ENCODE measurements around the gene ABAT.
A peak's percentile ranks its signal among the peaks of the same experiment; 100 is the strongest.
"Not testable (repeated sequence)": the region's sequence is repeated elsewhere in the genome, so short reads cannot be mapped to it uniquely, and the experiment has no call there.

ABAT gene

DNA sequence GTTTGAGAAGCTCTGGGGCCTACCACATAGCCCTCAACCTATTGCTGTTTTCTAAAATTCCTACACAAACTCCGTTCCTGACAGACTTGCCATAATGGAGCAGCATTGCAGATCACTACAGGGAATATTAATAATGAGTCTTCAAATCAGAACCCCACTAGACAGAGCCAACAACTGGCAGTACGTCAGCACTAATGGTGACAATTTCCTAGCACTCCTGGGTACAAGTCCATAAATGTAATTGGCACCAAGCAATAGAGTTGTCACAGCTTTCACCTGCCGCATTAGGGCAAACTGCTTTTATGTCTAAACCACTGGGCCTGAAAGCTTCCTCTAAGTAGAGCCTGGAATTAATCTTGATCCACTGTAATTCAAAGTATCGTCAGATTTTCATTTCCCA, 25.5 kb upstream of the ABAT start:
- in situ Hi-C loops (cut with MboI; ENCODE audit: low pct_unique_long_range_greater_than_20kb, low sequenced_read_pairs, unreplicated experiment): no loop called here

GRCh38 chr16:8649829-8650554, 24.4 kb upstream of the ABAT start:
- TF ChIP-seq, protein P1, sequence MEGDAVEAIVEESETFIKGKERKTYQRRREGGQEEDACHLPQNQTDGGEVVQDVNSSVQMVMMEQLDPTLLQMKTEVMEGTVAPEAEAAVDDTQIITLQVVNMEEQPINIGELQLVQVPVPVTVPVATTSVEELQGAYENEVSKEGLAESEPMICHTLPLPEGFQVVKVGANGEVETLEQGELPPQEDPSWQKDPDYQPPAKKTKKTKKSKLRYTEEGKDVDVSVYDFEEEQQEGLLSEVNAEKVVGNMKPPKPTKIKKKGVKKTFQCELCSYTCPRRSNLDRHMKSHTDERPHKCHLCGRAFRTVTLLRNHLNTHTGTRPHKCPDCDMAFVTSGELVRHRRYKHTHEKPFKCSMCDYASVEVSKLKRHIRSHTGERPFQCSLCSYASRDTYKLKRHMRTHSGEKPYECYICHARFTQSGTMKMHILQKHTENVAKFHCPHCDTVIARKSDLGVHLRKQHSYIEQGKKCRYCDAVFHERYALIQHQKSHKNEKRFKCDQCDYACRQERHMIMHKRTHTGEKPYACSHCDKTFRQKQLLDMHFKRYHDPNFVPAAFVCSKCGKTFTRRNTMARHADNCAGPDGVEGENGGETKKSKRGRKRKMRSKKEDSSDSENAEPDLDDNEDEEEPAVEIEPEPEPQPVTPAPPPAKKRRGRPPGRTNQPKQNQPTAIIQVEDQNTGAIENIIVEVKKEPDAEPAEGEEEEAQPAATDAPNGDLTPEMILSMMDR (IDR thresholded peaks at IDR 0.05; ENCODE audit: extremely low read depth, insufficient read depth, missing control alignments): no peak
- DNase-seq (ENCODE audit: low spot score): no peak
- in situ Hi-C loops (cut with MboI; ENCODE audit: low pct_unique_long_range_greater_than_20kb, low sequenced_read_pairs, unreplicated experiment): loop anchor here (25.0 kb wide), 1 partner anchor 487 kb away; no protein-coding TSS in a partner anchor

More for the DNA sequence above, 25.5 kb upstream of the ABAT start:
- TF ChIP-seq, protein P1 (IDR thresholded peaks at IDR 0.05; ENCODE audit: extremely low read depth, insufficient read depth, missing control alignments): no peak
- no peak for DNase-seq (ENCODE audit: low spot score)

- not testable (repeated sequence) for DNase-seq (ENCODE audit: low spot score)
- in situ Hi-C loops (cut with MboI; ENCODE audit: low pct_unique_long_range_greater_than_20kb, low sequenced_read_pairs, unreplicated experiment): loop anchor here (25.0 kb wide), 1 partner anchor 485 kb away; no protein-coding TSS in a partner anchor
Measured at GRCh38 chr16:8651958-8652357, 22.5 kb upstream of the ABAT start.

DNA sequence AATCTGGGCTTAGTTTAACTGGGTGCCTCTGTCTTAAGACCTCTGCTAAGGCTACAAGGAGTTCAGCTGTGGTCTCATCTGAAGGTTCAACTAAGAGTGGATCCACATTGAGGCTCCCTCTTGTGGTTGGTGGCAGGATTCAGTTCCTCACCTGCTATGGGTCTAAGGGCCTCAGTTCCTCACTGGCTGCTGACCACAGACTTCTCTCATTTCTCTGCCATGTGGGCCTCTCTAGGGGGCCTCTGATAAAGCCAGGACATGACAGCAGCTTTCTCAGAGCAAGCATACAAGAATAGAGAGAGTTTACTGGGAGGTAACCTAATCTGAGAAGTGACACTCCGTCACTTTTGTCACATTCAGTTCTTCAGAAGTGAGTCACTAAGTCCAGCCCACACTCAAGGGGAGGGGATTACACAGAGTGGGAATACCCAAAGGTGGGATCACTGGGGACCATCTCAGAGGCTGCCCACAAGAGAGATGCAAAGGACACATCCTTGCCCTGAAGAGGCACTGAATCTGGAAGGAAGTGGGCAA, 19.2 kb upstream of the ABAT start:
- TF ChIP-seq, protein P1 (IDR thresholded peaks at IDR 0.05; ENCODE audit: extremely low read depth, insufficient read depth, missing control alignments): peak; percentile 68
- in situ Hi-C loops (cut with MboI; ENCODE audit: low pct_unique_long_range_greater_than_20kb, low sequenced_read_pairs, unreplicated experiment): loop anchor here (25.0 kb wide), 1 partner anchor 482 kb away; no protein-coding TSS in a partner anchor
- peak; percentile 57 for DNase-seq (ENCODE audit: low spot score)

- TF ChIP-seq, protein P1 (IDR thresholded peaks at IDR 0.05; ENCODE audit: extremely low read depth, insufficient read depth, missing control alignments): no peak
- in situ Hi-C loops (cut with MboI; ENCODE audit: low pct_unique_long_range_greater_than_20kb, low sequenced_read_pairs, unreplicated experiment): loop anchor here (25.0 kb wide), 1 partner anchor 481 kb away; no protein-coding TSS in a partner anchor
- DNase-seq (ENCODE audit: low spot score): no peak
Measured at GRCh38 chr16:8656376-8656775, 18.0 kb upstream of the ABAT start.

- in situ Hi-C loops (cut with MboI; ENCODE audit: low pct_unique_long_range_greater_than_20kb, low sequenced_read_pairs, unreplicated experiment): loop anchor here (10.0 to 25.0 kb wide), 2 partner anchors 214 to 476 kb away; no protein-coding TSS in a partner anchor
- TF ChIP-seq, protein P1 (IDR thresholded peaks at IDR 0.05; ENCODE audit: extremely low read depth, insufficient read depth, missing control alignments): peak; percentile 95
- peak; percentile 74 for DNase-seq (ENCODE audit: low spot score)
Measured at GRCh38 chr16:8660841-8661301, 13.5 kb upstream of the ABAT start.

DNA sequence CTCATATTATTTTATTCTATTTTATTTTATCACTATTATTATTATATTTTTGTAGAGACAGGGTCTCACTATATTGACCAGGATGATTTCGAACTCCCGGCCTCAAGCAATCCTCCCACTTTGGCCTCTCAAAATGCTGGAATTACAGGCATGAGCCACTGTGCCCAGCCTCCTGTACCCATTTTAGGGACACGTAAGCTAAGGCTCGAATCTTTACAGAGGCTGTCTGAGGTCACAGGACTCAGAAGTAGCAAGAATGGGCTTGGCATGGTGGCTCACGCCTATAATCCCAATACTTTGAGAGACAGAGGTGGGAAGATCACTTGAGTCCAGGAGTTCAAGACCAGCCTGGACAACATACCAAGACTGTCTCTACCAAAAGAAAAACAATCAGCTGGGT, 12.7 kb upstream of the ABAT start:
- in situ Hi-C loops (cut with MboI; ENCODE audit: low pct_unique_long_range_greater_than_20kb, low sequenced_read_pairs, unreplicated experiment): loop anchor here (10.0 to 25.0 kb wide), 2 partner anchors 213 to 476 kb away; no protein-coding TSS in a partner anchor
- TF ChIP-seq, protein P1 (IDR thresholded peaks at IDR 0.05; ENCODE audit: extremely low read depth, insufficient read depth, missing control alignments): no peak

More for the DNA sequence above, 12.7 kb upstream of the ABAT start:
- no peak for DNase-seq (ENCODE audit: low spot score)
